HG03469 (cell line): ENCODE results near the gene ANGEL1.

Source experiments
- ATAC-seq: cut with Tn5 transposase; IDR thresholded peaks from one replicate; pipeline ENCODE4 v1.9.1; 2021; ENCODE audit warnings: mild to moderate bottlenecking, moderate library complexity, moderate number of reproducible peaks; ENCODE audit not compliant: unreplicated experiment

Gene ANGEL1, protein sequence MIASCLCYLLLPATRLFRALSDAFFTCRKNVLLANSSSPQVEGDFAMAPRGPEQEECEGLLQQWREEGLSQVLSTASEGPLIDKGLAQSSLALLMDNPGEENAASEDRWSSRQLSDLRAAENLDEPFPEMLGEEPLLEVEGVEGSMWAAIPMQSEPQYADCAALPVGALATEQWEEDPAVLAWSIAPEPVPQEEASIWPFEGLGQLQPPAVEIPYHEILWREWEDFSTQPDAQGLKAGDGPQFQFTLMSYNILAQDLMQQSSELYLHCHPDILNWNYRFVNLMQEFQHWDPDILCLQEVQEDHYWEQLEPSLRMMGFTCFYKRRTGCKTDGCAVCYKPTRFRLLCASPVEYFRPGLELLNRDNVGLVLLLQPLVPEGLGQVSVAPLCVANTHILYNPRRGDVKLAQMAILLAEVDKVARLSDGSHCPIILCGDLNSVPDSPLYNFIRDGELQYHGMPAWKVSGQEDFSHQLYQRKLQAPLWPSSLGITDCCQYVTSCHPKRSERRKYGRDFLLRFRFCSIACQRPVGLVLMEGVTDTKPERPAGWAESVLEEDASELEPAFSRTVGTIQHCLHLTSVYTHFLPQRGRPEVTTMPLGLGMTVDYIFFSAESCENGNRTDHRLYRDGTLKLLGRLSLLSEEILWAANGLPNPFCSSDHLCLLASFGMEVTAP

DNA sequence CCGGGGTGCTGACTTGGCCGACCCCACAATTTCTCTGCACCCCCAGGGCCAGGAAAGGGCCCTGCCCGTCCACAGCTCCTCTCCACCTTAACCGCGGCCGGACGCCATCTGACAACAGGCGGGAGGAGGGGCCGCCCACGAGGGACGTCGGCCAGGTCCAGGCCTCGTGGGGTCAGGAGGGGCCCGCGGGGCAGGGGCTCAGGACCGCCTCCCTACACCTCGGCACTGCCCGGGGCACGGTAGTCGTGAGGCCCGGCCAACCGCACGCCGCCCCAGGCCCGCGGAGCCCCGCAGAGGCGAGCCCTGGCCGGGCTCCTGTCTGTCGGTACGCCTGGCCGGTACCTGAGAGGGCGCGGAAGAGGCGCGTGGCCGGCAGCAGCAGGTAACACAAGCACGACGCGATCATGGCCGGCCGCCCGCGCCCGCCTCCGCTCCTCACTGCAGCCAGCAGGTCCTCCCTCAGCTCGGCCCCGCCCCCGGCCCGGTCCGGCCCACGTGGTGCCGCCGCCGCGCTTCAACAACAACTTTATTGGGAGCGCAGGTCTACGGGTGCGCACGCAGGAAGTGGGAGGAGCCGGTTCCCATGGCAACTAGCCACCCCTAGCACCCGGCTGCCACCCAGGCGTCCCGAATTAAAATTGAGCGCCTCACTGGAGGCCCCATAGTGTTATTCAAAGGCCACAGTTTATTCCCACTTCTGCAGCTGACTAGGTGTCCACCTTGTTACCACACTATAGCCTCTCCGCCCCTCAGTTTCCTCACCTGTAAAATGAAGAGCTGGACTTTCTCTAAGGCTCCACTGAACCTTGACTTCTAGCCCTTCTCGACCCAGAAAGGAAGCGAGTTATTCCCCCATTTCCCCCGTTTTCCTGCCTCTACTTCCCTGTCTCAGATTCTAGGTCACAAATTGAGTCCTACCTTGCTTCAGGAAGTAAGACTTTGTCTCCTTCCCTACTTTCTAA, at the start of gene ANGEL1:
ANGEL1 (minus strand) TSS at position 461 of the 962 bp plus-strand sequence; CDS start at position 406, 55 bp downstream.
- ATAC-seq, result peak; percentile 54

DNA sequence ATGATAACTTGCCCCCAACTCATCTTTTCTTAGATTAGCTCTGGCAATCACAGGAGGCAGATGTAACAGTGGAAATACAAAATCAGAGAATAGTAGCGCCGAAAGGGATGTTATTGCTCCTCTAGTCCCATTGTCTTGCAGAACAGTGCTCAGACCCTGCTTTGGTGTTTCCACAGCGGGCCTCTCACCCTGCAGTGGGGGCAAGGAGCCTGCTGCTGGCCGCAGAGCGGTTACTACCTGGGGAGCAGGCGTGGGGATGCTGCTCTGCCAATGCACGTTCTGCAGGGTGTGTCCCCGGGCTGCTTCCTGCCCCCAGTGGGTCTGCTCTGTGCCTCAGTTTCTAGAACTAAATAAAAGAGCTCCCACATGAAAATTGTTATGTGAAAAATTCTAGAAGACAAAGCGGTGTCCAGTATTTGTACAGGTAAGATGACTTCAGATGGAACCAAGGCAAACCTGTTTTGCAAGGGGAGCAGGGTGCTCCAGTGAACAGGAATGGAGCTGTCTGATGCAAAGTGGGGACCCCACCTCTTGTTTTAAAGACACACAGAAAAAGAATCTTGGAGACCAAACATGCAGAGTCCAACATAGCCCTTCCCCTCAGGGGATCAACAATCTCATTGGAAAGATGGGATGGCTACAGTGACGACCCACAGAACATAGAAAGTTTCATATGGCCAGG, 49.0 kb upstream of the ANGEL1 start:
- ATAC-seq, result no peak

DNA sequence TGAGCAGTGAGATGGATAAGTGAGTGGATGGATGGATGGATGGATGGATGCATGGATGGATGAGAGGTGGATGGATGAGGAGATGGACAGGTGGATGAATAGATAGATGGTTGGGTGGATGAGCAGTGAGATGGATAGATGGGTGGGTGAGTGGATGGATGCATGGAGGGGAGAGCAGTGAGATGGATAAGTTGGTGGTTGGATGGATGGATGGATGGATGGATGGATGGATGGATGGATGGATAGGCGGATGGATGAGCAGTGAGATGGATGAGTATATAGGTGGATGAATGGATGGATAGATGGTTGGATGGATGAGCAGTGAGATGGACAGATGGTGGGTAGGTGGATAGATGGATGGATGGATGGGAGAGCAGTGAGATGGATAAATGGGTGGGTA, 44.1 kb upstream of the ANGEL1 start:
- no peak for ATAC-seq

DNA sequence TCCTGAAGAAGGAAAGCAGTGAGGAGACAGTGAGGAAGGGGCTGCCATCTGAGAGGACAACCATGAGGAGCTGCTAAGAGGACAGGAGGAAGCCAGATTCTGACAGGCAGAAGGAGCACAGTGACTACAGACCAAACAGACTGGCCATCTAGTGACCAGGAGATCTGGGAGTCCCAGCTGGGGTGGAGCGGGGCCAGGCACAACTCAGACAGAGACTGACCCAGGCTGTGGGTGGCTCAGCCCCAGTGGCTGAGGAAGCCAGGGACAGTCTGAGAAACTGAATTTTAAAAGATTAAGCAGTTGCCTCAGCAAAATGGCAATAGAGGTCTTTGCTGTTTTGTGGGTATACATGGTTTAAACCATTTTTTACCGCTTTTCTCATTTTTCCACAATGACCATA, 42.4 kb upstream of the ANGEL1 start:
- no peak for ATAC-seq

DNA sequence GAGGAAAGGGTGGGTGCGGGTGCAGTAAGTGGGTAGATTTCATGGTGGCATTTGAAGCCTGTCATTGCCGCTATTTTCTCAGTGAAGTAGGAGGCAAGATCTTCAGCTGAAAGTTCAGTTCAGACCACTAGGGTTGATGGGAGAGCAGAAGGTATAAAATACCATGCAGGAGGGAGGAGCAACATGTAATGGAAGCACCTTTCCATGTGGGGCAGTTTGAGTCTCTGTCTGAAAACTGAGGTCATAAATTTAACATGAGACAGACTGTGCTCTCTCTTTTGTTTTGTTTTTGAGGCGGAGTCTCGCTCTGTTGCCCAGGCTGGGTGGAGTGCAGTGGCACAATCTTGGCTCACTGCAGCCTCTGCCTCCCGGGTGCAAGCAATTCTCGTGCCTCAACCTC, 36.2 kb upstream of the ANGEL1 start:
- no peak for ATAC-seq

DNA sequence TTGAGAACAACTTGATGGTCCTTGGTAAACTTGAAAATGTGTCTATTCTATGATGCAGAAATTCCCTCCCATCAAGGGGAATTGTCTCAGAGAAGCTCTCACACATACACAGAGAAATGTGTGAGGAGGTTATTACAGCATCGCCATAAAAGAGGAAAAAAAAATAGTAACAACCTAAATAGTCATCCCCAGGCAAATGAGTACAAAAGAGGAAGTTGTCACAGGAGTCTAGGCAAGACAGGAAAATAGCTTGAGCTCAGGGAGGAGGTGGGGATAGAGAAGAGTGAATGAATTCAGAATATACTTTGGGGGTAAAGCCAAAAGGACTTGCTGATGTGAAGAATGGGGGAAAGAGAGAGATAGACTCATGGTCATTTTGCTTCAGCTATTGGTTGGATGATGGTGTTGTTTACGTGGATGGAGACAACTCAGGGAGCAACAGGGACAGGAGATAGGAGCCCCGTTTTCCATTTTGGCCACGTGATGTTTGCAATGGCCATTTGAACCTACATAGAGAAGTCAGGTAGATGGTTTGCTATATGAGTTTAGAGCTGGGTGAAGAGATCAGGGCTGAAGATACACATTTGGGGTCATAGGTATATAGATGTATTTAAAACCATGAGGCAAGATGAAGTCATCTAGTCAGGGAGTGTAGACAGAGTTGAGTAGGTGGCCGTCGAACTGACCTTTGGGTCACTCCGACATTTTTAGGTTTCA, 33.8 kb upstream of the ANGEL1 start:
- no peak for ATAC-seq

DNA sequence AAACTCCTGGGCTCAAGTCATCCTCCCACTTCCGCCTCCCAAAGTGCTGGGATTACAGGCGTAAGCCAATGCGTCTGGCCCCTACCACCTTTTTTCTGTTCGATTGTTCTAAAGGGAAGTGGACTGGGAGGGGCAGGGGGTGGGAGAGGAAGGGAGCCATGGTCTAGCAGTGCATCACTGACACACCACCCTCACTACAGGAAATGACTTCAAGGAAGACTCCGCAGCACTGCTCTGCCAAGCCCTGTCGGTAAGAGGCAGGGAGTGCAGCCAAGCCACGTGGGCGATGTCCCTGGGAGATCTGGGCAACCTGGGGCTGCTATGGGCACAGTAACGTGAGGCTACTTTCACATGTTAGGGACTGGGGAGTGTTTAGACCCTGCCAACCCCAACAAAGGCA, 31.5 kb upstream of the ANGEL1 start:
- ATAC-seq, result no peak

DNA sequence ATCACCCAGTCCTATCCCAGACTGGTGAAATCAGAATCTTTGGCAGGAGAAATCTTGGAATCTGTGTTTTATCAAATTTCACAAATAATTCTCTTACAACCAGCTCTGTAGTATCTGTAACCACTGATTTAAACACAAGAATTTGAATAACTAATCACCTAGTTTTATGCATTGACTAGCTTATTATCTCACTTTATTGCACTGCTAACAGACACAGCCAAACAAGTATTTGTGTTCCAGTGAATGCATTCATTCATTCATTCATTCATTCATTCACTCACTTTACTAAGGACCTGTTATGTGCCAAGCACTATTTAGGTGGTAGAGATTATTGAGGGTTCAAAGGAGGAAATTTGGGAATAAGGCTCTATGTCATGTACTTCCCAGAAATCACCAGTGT, 29.7 kb upstream of the ANGEL1 start:
- no peak for ATAC-seq

DNA sequence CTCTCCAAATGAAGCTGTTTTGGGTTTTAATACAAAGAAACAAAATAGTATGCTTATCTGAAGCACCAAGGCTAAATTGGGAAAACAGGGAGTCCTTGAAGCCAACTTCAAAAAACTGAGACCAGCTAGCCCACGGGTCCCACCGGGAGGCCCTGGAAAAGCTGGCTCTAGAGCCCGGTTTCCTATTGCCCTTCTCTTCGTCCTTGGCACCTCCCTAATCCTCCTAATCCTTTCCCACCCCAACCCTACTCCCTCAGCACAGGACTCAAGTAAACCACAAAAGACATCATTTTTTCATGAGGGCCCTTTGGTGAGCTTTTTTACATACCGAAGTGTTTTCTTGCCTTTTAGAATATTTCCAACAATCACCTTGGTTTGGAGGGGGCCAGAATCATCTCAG, 24.8 kb upstream of the ANGEL1 start:
- no peak for ATAC-seq

DNA sequence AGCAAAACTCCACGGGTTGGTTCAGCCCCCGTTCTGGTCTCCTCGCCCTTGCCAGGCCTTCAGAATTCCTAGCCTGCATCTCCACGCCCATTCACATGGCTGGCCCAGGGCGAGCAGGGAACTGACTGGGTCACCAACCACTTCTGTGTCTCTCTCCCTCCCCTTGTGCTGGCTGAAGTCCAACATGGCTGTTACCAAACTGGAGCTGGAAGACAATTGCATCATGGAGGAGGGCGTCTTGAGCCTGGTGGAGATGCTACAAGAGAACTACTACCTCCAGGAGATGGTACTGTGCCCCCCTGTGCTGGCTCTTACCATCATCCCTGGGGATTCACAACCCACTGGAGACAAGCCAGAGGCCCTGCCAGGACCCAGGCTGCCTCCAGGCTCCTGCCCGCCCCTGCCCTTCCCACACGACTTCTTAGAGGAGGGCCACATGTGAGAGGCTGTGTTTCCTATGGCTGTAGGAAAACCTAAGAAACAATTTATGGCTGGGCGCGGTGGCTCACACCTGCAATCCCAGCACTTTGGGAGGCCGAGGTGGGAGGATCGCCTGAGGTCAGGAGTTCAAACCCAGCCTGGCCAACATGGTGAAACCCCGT, 23.4 kb upstream of the ANGEL1 start:
- no peak for ATAC-seq

DNA sequence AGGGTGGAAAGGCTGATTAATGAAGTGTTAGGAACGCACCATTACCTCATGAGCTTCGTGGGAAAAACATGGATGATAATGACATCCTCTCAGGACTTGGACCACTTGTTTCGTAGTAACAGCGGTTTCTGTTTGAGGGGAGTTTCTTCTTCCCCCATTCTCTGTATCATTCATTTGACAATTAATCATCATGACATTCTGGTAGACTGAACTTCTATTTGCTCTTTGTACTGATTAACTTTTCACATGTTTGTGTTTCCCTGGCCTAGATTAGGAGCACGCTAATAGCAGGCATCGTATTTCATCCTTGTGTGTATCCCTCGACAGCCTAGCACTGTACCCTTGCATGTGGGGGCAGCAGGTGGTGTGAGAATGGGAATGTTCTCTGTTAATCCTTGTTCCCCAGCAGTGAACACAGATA, 21.6 kb upstream of the ANGEL1 start:
- no peak for ATAC-seq

DNA sequence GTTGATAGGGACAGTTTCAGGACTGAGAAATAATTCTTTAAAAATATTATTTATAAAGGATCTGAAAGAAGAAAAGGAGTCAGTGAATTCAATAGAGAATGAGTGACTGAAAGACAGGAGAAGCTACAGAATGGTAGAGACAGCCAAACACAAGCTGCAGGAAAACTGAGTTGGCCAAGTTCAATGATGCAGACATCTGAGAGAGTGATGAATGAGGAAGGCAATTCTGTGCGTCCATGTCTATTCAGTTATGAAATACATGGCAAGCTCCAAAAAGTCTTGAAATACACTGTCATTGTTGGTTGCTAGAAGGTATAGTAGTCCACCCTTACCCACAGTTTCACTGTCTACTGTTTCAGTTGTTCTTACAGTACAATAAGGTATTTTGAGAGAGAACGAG, 20.3 kb upstream of the ANGEL1 start:
- ATAC-seq, result no peak

DNA sequence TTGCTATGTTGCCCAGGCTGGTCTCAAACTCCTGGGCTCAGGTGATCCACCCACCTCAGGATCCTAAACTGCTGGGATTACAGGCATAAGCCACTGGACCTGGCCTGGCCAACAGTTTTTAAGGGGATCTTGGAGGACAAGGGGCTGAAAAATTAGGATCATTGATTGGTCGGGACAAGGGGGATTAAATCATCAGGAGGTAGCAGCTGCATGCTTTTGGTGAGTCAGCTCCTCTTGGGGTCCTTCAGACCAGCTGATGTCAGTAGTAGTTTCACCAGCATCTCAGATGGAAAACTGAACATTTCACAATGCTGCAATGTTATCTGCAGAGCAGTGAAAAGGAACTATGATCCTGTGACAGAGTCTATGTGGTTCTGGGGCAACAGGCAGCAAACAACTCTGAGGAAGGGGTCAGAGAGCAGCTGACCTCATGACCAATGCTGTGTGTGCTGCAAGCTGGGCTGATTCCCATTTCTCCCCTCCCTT, 19.9 kb upstream of the ANGEL1 start:
- ATAC-seq, result no peak

DNA sequence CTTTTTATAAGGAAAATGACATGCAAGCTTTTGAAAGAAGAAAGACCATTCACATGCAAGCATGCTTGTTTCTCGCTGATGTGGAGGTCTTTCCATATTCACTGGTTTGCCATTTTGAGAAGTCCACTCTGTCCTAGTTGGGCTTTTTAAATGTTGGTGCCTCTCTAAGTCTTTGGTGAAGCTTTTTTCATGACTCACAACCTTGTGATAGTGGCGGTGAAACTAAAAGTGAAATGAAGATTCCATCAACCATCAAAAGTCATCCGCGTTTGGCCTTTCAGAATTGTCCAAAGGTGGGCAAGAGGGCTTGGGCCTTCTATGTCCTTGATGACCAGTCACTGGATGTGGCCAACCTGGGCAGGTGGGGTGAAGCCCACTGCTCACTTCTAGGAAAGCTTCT, 17.9 kb upstream of the ANGEL1 start:
- ATAC-seq, result no peak

DNA sequence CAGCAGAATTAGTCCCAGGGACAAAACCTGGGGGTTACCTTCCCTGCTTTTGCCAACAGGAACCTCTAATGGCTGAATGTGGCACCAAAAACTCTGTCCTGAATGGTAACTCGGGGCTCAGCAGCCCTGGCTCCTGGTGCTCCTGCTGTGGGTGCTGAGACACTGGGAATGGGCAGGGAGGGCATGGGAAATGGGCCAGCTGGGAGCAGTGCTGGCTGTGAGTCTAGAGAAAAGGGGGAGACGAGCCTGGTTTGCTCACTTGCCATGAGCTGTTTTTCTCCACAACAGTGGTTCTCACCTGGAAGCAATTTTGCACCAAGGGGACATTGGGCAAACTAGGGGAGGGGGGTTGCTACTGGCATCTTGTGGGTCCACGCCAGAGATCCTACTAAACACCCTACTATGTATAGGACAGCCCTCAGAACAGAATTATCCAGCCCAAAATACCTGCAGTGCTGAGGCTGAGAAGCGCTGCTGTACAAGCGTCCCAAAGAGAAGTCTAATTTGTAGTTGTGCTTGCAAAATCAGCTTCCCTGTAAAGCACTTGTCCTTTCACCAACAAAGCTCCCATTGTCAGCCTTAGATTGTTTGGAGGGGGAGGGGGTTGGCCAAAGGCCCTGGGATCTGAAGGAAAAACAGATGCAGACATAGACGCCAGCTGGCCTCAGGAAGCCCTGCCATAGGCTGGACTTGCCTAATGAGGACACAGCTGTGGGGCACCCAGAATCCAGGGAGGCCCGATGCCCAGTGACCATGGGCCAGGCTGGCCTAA, 17.2 kb upstream of the ANGEL1 start:
- no peak for ATAC-seq

DNA sequence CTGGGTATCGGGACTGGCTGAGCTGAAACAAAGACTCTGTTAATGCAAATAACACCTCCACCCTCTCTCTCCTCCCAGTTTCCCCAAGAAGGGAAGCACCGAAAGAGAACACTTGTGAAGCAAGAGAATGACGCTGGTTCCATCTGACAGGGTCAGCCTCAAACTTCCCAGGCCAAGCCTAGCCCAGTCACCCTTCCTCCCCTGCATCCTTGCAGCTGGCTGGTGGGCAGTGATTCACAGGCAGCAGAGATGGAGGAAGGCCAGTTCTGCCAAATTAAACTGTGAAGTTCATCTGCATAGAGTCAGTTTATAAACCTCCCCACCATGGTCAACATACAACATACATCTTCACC, 16.3 kb upstream of the ANGEL1 start:
- no peak for ATAC-seq

DNA sequence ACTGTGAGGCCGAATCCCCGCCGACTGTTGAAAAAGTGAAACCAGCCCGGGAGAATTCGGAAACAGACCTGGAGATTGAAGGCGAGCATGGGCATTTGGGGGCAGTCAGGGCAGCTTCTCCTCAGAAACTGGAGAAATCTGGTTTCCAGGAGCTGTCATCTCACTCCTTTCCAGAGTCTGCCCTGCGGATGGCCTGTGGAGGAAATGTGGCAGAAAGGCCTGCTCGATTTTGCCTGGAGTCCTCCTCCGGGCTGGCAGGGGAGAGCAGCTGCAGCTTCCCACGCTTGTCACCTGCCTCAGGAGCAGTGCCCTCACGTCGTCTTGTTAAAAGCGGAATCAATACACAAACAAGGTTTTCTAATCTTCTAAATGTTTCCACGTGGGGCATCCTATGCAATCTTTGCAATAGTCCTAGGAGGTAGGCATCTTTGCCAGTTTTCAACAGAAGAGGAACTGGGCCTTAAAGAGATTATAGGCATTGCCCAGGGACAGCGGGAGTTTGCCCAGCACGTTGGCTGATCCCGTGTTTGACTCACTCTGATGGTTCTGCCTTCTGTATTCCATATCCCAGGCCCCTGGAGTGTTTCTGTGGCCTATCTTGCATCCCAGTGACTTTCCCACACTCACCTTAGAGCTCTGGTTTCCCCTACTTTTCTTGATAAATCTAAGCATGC, 15.8 kb upstream of the ANGEL1 start:
- no peak for ATAC-seq

DNA sequence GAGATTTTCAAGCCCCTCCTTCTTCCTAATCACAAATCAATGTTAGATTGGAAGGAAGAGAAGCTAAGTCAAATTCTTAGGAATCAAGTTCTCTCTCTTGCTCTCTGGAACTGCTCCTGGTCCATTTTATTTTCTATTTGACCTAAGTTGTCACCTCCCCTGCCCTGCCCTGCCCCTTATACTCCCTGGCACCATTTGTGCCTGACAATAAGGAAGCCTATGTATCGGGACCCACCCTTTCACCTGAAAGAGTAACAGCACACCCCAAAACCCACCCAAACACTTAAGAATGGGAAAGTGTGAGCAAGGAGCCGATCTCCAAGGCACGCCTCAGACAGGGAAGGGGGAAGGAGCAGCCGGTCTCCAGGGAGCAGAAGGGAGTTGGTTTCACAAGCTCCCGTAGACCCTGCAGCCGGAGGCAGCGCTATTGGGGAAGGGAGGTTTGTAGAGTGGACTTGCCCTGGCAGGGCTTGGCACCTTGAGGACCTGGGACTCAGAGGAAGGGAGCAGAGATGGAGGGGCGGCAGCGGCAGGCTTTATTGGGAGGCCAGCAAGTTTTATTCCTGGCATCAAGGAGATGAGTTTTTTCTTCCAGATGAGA, 15.1 kb upstream of the ANGEL1 start:
- ATAC-seq, result no peak
